HG03460 (cell line): ENCODE measurements around the gene SF3B2.
"Not testable (repeated sequence)": the region's sequence is repeated elsewhere in the genome, so short reads cannot be mapped to it uniquely, and the experiment has no call there.

Experiments
- ATAC-seq: cut with Tn5 transposase; IDR thresholded peaks from one replicate; pipeline ENCODE4 v1.9.1; 2021; ENCODE audit not compliant: unreplicated experiment

SF3B2 gene

DNA sequence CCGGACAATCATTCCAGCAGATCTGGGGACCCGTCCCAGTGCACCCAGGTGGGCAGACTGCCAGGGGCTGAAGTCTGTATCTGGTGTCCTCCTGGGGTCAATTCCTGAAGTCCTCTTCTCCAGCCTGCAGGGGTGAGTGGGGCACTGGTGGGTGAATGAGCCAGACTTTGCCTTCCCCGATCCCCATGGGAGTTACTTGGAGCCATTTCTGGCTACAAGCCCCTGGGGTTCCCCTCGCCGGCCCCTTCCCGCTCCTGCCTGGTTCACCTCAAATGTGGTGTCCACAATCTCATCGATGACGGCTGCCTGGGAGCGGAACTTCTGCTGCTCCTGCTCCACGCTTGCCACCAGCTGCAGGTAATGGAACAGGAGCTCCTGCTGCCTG, 35.4 kb upstream of the SF3B2 start:
- no peak for ATAC-seq

DNA sequence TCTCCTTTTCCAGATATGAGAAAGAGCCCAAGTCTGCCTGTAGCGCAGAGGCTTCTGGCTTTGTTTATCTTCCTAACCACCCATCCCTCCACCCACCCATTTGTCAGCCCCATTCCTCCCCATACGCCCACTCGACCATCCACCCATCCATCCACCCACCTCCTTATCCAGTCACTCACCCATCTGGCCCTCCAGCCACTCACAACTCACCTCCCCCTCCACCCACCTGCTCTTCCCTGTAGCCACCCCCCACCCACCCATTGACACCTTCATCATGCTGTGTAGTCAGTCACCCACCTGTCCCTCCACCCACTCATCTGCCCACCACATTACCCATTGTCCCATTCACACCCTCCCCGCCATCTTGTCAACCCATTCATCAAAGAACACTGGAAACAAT, 34.8 kb upstream of the SF3B2 start:
- no peak for ATAC-seq

GRCh38 chr11:66020212-66020611, 32.0 kb upstream of the SF3B2 start:
- ATAC-seq, result no peak

DNA sequence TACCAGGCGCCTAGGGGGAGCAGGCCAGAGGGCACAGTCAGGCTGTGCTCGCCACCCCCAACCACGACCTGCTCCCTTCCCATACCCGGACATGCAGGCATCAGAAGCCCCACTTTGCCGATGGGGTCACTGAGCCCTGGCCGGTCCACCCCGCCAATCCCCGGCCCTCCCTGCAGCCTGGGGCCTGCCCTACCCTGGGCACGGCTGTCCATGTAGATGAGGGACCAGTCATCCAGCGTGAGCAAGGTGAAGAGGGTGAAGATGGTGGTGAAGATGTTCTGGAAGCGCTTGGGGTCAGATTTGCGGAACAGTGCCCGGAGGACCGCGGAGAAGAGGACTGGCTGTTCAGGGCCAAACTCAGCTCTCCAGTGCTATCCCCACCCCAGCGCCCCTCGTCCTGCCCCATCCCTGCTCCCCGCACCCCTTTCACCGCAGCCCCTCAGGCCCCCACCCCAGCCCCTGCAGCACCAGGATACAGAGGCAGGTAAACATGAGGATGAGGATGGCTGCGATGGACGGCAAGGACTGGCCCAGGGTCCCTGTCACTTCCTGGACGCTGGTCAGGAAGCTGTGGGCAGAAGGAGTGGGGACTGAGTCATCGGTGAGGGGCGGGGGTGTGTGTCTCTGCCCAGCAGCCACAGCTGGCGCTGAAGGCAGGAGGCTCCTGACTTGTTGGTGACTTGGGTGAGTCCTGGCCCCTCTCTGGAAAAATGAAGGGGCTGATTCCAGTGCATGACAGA, 31.4 kb upstream of the SF3B2 start:
- ATAC-seq, result no peak

- no peak for ATAC-seq
Measured at GRCh38 chr11:66022401-66023185, 29.6 kb upstream of the SF3B2 start.

DNA sequence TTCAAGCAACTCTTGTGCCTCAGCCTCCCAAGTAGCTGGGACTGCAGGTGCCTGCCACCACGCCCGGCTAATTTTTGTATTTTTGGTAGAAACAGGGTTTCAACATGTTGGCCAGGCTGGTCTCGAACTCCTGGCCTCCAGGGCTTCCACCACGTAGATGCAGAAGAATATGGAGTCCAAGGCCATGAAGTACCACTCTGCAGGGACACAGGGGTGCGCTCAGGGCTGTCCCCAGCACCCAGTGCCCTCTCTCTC, 29.1 kb upstream of the SF3B2 start:
- ATAC-seq, result not testable (repeated sequence)

DNA sequence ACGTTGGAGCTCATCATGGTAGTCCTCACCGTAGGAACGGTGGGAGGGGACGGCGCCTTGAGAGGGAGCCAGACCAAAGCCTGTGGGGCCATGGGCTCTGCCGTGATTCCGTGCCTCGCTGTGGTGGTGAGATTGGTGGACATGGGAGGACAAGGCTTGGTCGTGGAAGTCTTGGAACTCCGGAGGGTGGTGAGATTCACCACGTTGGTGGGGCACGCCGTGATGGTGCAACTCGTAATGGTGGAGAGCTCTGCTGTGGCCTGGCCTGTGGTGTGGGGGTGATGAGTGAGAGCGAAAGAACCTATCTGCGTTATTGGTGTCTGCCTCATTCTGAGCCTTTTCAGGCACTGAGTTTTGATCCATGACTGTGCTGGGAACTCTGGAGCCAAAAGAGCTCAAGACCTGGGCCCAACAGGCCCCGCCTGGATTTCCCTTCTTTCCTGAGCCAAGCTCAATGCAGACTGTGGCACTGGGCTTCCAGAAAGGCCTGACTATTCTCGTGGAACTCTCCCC, 26.1 kb upstream of the SF3B2 start, which contains the start of gene CATSPER1:
Gene CATSPER1, minus strand, starts transcription at position 463 of the 513 bp plus-strand sequence. Its CDS starts 100 bp downstream, at position 363.
- no peak for ATAC-seq

DNA sequence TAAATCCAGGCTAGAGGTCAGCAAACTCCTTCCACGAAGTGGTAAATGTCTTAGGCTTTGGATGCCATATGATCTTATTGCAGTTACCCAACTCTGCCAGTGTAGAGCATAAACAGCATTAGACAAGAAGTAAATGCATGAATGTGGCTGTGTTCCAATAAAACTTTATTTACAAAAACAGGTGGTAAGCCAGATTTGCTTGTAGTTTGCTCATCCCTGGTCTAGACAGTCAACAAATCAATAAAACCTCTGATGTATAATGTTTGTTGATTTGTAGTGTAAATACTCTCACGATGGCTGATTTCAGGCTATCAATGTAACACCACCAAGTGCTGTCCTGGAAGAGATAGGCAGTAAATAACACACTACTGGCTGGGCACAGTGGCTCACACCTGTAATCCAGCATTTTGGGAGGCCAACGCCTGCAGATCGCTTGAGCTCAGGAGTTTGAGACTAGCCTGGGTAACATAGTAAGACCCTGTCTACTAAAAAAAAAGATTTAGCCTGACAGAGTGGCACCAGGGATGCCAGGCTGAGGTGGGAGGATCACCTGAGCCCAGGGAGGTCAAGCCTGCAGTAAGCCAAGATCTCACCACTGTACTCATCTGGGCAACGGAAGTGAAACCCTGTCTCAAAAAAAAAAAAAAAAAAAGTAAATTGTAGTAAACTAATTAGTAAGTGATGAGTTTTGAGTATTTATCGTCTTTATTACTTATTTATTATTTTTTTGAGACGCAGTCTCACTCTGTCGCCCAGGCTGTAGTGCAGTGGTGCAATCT, 19.0 kb upstream of the SF3B2 start:
- ATAC-seq, result no peak

DNA sequence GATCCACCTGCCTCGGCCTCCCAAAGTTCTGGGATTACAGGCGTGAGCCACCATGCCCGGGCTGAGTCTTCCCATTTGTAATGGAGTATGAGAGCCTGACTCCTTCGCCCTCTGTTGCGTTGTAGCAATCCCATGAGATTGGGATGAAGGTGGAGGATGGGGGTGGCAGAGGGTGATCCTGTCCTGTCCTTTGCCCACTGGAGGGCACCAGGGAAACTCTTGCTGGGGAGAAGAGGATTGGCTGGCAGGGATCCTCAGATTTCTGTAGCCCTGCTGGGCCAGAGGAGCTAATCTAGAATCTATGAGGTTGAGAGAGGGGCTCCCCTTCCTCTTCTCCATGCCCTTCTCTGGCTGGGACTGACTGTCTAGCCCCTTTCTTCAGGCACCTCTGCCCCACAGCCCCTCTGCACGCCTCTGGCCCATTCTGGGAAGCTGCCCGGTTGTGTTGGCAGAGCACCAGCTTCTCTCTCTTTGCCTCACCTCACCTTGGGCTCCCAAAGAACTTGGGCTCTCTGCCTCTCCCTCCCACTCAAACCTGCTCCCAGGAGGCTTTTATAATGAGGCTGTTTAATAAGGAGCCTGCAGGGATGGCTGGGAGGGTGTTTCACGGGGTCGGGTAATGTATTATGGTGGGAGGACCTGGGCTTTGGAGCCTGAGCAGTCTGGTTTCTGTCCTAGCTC, 16.4 kb upstream of the SF3B2 start:
- ATAC-seq, result no peak

DNA sequence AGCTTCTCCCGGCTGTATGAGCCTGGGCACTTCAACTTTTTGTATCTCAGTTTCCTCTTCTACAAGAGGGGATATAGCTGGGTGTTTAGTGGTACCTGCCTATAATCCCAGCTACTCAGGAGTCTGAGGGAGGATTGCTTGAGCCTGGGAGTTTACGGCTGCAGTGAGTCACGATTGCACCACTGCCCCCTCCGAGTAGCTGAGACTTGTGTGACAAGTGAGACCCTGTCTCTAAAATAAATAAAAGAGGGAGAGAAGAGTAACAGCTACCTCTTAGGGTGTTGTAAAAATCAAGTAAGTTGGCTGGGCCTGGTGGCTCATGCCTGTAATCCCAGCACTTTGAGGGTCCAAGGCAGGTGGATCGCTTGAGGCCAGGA, 15.8 kb upstream of the SF3B2 start:
- ATAC-seq, result no peak

DNA sequence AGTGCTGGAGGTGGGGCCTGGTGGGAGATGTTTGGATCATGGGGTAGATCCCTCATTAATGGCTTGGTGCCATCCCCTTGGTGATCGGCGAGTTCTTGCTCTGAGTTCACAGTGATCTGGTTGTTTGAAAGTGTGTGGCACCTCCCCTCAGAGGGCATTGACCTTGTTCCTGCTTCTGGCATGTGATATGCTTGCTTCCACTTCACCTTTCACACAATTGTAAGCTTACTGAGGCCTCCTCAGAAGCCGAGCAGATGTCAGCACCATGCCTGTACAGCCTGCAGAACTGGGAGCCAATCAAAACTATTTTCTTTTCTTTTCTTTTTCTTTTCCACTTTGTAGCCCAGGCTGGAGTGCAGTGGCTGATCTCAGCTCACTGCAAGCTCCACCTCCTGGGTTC, 14.8 kb upstream of the SF3B2 start:
- no peak for ATAC-seq

- ATAC-seq, result no peak
Measured at GRCh38 chr11:66039765-66040164, 12.4 kb upstream of the SF3B2 start.

DNA sequence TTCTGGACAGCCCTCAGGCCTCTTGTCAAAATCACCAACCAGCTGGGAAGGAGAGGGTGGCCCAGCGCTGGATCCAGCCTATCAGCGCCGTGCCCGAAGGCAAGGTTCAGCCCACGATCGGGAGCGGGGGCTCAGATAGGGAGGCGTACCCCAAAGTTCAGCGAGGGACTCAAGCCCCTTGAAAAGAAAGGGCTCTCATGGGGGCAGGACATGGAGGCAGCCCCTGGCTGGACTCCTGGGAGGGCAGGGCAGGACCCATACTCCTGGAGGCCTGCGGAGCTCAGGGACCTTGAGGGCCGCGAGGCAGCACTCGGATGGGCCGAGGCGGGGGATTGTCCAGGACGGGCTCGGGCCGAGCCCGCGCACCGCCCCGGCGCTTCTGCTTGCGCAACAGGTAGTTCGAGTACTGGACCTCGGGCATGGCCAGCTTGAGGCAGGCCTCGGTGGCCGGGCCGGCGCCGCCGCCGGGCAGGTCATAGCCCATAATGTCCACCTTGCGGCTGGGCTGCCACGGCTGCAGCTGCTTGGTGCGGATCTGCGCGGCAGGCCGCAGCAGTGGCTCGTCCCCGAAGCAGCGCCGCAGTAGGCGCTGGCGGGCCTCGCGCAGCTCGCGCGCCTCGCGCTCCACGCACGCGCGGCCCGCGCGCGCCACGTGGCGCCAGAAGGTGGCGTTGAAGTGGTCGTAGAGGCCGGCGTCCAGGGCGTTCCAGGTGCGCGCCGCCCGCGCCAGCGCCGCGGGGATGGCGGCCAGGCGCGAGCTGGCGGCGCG, 9.8 kb upstream of the SF3B2 start:
- ATAC-seq, result no peak

DNA sequence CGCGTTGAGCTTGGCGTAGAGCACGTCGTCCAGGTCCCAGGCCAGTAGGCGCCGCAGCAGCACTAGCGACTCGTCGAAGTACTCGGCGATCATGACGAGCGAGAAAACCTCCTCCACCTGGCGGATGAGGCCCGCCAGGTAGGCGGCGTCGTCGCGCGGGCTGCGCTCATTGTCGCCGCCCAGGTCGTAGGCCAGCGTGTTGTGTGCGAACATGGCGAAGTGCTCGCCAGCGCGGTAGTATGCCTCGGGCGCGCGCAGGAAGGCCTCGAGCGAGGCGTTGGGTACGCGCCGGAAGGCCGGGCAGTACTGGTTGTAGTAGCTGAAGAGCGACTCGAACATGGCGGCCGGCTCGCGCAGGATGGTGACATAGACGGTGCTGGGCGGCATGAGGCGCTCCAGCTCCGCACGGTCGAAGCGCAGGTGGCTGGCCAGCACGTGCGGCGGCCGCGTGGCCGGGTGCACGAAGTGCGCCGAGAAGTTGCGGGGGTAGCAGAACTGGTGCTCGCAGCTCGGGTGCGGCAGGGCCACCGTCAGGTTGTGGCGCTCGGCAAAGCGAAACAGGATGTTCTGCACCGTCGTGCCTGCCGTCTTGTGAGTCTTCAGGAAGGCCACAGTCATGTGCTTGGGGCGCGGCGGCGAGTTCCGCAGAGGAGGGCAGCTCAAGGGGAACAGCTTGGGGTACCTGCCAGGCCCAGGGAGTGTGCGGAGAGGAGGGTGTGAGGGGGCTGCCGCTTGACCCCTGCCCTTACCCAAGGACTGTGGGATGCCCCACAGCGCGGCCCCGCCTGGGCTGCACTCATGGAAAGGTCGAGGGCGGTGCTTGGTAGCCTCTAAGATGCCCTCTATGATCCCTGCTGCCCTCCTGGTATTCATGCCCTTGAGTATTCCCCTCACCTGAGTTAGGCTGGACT, 8.9 kb upstream of the SF3B2 start:
- ATAC-seq, result no peak

- ATAC-seq, result no peak
Measured at GRCh38 chr11:66044757-66045156, 7.4 kb upstream of the SF3B2 start.

- no peak for ATAC-seq
Measured at GRCh38 chr11:66045177-66045639, 7.0 kb upstream of the SF3B2 start.

DNA sequence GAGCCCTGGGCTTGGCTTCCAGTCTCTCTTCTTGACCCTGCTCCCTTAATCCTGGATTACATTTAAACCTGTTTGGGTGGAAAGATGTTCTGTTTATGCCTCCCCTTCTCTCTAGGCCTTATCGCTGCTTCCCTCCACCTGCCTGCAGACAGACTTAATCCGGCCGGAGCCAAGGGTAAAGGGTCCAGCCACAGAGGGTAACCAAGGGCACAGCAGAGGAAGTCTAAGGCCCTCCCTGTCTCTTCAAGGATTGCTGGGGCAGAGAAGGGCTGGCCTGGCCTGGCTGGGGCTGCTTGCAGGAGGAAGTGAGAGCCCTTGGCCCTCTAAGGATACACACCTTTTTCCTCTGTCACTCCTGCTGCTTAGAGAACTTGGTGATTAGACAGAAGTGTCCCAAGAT, 5.3 kb upstream of the SF3B2 start:
- ATAC-seq, result no peak

- no peak for ATAC-seq
Measured at GRCh38 chr11:66047541-66048365, 4.4 kb upstream of the SF3B2 start.
